Activated CD4-positive, alpha-beta T cell treated with anti-CD3 and anti-CD28 coated beads for 4 hours (primary cell): Measurements from ENCODE around the gene RPL10L.

Experiments used
- DNase-seq, 2 donors: peaks; one replicate each; pipeline ENCODE4 v3.0.0-alpha.2; 2020

The RPL10L gene

GRCh38 chr14:46651526-46652144 lies at the start of gene RPL10L:
Gene RPL10L, minus strand, starts transcription at chr14:46651781. Its CDS starts 45 bp downstream, at chr14:46651736.
- no peak for DNase-seq

GRCh38 chr14:46691819-46692218 lies 40.2 kb upstream of the RPL10L start:
- no peak for DNase-seq

- no peak for DNase-seq
Measured at GRCh38 chr14:46686652-46687051, 35.1 kb upstream of the RPL10L start.

- DNase-seq = no peak
Measured at GRCh38 chr14:46672128-46672527, 20.5 kb upstream of the RPL10L start.

- DNase-seq = no peak
Measured at GRCh38 chr14:46663382-46663781, 11.8 kb upstream of the RPL10L start.

- no peak for DNase-seq
Measured at GRCh38 chr14:46661728-46662127, 10.1 kb upstream of the RPL10L start.

- no peak for DNase-seq
Measured at GRCh38 chr14:46653031-46653755, 1.6 kb upstream of the RPL10L start.

- no peak for DNase-seq
Measured at GRCh38 chr14:46646796-46647195, 4.8 kb downstream of the RPL10L start.

- DNase-seq = no peak
Measured at GRCh38 chr14:46626876-46627275, 24.7 kb downstream of the RPL10L start.
